ENCODE results near the gene SMAD7. TPM values are rescaled to one million over a fixed set of nuclear protein-coding genes. Genes with fewer than 3 reads are reported as not detected.

SMAD7 gene
- total RNA-seq, 1 donor from 2014 or later: 61.2 TPM

DNA sequence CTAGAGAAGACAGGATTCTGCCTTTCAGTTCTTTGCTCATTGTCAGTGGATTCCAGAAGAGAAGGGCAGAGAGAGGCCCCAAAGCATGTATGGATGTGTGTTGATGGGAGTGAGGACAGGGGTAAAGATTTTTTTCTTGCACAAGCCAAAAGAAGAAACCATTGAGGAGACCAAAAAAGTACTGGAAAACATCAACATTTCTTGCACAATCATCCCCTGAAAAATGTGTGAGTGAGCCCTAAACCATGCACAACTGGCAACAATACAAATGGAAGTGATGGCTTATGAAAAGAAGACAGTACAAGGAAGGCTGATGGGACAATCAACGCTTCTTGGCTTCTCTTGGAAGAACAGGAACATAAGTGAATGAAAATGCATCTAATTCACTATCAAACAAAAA, 5.6 kb upstream of the SMAD7 start:
- Mint-ChIP-seq H3K4me1 (ENCODE audit: low read depth) (peaks cover 47% of the 10 kb centered on the region), H3K27me3 (ENCODE audit: low read depth) (no peaks in the 10 kb centered on the region), H3K4me3 (ENCODE audit: unreplicated experiment) (no peak overlapping the region), H3K9me3 (ENCODE audit: low read depth) (no peaks in the 10 kb centered on the region), H3K27ac (ENCODE audit: unreplicated experiment) (peak overlapping the region; percentile 92), H3K36me3 (ENCODE audit: low read depth) (no peaks in the 10 kb centered on the region)
- TF ChIP-seq, protein P1, sequence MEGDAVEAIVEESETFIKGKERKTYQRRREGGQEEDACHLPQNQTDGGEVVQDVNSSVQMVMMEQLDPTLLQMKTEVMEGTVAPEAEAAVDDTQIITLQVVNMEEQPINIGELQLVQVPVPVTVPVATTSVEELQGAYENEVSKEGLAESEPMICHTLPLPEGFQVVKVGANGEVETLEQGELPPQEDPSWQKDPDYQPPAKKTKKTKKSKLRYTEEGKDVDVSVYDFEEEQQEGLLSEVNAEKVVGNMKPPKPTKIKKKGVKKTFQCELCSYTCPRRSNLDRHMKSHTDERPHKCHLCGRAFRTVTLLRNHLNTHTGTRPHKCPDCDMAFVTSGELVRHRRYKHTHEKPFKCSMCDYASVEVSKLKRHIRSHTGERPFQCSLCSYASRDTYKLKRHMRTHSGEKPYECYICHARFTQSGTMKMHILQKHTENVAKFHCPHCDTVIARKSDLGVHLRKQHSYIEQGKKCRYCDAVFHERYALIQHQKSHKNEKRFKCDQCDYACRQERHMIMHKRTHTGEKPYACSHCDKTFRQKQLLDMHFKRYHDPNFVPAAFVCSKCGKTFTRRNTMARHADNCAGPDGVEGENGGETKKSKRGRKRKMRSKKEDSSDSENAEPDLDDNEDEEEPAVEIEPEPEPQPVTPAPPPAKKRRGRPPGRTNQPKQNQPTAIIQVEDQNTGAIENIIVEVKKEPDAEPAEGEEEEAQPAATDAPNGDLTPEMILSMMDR (IDR thresholded peaks at IDR 0.05): no peak
- DNase-seq (ENCODE audit: low spot score): no peak

DNA sequence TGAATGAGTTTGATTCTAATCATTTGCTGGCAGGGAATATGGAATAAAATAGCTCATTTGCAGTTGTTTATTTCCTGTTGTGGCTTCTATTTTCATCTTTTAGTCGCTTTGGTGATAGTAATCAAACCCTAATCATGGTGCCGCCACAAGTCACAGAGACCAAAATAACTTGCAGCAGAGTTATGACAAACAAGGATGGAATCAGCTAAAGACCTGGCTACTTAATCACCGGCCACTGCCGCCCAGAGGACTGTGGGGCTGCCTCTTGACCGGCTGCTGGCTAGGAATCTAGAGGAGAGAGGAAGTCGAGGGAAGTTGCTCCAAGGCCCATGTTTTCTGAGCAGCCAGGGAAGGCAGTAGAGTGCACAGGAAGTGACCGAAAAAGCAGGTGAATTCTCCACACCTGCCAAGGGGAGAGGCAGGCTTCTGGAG, 5.1 kb upstream of the SMAD7 start:
- H3K27ac Mint-ChIP-seq (ENCODE audit: unreplicated experiment): peak overlapping the region; percentile 92
- DNase-seq (ENCODE audit: low spot score): no peak
- H3K4me3 Mint-ChIP-seq (ENCODE audit: unreplicated experiment): no peak overlapping the region
- TF ChIP-seq, protein P1 (IDR thresholded peaks at IDR 0.05): peak; percentile 28
- H3K4me1 Mint-ChIP-seq (ENCODE audit: low read depth): peaks cover 42% of the 10 kb centered on the region
- no peaks in the 10 kb centered on the region for H3K9me3 Mint-ChIP-seq (ENCODE audit: low read depth)
- H3K27me3 Mint-ChIP-seq (ENCODE audit: low read depth): no peaks in the 10 kb centered on the region
- H3K36me3 Mint-ChIP-seq (ENCODE audit: low read depth): peaks cover 2% of the 10 kb centered on the region

DNA sequence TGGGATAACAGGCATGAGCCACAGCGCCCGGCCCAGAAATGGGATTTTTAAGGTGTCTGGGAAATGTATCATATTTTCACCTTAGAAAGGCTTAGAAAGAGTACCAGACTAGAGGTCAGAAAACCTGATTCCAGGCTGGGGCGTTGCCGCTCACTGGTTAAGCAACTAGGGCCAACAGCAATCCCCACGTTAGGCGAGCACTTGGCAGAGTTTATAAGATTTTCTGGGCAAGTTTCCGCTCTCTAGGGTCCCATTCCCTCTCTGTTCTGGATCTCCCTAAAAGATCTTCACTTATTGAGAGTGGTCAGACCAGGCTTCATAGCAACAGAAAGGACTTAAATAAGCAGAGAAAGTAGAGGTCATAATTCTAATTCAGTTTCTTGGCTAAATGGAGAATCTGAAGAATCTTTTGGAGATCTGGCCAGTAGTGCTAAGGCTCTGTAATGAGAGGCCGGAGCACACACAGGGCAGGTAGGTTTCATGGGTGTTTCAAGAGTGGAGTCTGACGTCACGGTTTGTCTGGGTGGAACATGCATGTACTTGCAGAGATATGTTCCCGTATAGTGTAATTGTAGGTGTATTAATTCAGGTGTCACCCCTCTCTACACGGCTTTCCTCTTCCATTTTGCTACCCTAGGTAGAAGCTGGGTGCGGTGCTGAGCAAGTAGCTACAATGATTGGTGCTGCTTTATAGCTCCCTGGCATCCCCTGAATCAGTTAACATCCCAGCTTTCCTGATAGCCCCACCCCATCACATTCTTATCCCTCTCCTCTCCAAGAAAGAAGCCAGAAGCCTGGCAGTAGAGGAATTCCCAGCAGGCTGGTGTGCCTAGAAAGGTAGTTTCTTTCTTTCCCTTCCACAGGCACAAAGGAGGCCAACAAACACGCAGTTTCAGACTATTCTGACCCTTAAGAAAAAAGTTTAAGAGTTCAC, 4.4 kb upstream of the SMAD7 start:
- Mint-ChIP-seq H3K4me1 (ENCODE audit: low read depth) (peaks cover 35% of the 10 kb centered on the region), H3K36me3 (ENCODE audit: low read depth) (peaks cover 2% of the 10 kb centered on the region), H3K27me3 (ENCODE audit: low read depth) (no peaks in the 10 kb centered on the region), H3K4me3 (ENCODE audit: unreplicated experiment) (no peak overlapping the region), H3K27ac (ENCODE audit: unreplicated experiment) (peak overlapping the region; percentile 92), H3K9me3 (ENCODE audit: low read depth) (no peaks in the 10 kb centered on the region)
- DNase-seq (ENCODE audit: low spot score): no peak
- TF ChIP-seq, protein P1 (IDR thresholded peaks at IDR 0.05): no peak

DNA sequence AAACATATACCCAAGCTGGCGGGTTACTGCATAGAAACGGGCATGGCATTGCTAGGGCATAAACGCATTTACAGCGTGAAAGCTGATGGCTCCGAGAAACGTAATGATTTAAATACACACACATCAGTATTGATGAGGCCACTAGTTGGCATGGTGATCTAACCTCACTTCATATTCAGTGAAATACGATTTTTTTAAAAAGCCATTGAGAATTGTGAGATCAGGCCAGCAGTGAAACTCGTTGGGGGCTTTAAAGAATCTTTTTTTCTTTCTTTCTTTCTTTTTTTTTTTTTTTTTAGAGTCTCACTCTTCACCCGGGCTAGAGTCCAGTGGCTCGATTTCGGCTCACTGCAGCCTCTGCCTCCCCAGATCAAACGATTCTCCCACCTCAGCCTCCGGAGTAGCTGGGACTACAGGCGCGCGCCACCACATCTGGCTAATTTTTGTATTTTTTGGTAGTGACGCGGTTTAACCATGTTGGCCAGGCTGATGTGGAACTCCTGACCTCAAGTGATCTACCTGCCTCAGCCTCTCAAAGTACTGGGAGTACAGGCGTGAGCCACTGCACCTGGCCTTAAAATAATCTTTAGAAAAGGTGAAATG, 2.4 kb upstream of the SMAD7 start:
- Mint-ChIP-seq H3K4me3 (ENCODE audit: unreplicated experiment) (peak overlapping the region; percentile 90), H3K9me3 (ENCODE audit: low read depth) (no peaks in the 10 kb centered on the region), H3K27me3 (ENCODE audit: low read depth) (no peaks in the 10 kb centered on the region), H3K4me1 (ENCODE audit: low read depth) (peaks cover 26% of the 10 kb centered on the region), H3K27ac (ENCODE audit: unreplicated experiment) (peak overlapping the region; percentile 100), H3K36me3 (ENCODE audit: low read depth) (peaks cover 16% of the 10 kb centered on the region)
- no peak for DNase-seq (ENCODE audit: low spot score)
- TF ChIP-seq, protein P1 (IDR thresholded peaks at IDR 0.05): no peak

DNA sequence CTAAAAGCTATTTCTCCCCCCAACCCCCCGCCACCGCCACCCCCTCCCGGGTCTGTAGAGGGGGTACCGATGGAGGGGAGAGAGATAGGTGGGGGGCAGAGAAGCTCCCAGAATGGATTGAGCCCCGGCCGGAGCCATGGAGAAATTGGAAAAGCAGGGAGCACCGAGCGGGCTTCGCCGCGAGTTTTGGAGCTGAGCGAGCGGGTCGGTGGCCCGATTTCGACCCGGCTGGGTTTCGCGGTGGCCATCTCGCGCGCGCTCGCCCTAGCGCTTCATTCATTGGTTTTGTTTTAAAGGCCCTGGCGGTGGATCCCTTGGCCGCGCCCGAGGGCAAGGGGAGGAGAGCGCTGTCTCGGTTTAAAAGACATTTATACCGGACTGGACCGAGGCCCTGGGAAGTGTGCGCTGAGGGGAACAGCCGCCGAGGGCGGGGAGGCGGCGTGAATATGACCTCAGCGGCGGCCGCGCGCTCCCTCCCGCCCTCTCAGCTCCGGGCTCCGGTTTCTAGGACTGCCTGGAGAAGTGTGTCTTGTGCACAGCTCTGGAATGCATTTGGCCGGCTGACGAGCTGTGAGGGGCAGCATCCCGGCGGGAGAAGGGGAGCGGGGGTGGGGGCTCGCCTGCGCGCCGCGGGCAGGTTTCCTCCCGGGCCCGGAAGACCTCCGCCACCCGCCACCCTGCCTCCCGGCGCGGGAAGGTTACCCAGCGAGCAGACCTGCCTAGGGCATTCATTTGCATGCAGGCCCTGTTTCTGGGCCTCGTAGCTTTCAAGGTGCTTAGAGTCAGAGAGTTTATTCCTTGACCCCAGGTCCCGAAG, 1.7 kb upstream of the SMAD7 start:
- Mint-ChIP-seq H3K4me3 (ENCODE audit: unreplicated experiment) (peak overlapping the region; percentile 90), H3K27ac (ENCODE audit: unreplicated experiment) (peak overlapping the region; percentile 100), H3K27me3 (ENCODE audit: low read depth) (no peaks in the 10 kb centered on the region), H3K36me3 (ENCODE audit: low read depth) (peaks cover 22% of the 10 kb centered on the region), H3K4me1 (ENCODE audit: low read depth) (peaks cover 32% of the 10 kb centered on the region), H3K9me3 (ENCODE audit: low read depth) (no peaks in the 10 kb centered on the region)
- TF ChIP-seq, protein P1 (IDR thresholded peaks at IDR 0.05): no peak
- no peak for DNase-seq (ENCODE audit: low spot score)

Data from chondrocyte (in vitro differentiated cells).